GM12892 (cell line): ENCODE measurements around the gene TRIM73.
"Not testable (repeated sequence)": the region's sequence is repeated elsewhere in the genome, so short reads cannot be mapped to it uniquely, and the experiment has no call there.

Experiments
- POLR2A ChIP-seq: IDR thresholded peaks from 2 replicates; pipeline ENCODE4 v1.6.1; 2011; ENCODE audit warnings: low read depth, low read length, control low read depth
- POLR2AphosphoS5 ChIP-seq: IDR thresholded peaks from 2 replicates; pipeline ENCODE4 v1.6.1; 2011; ENCODE audit warnings: low read depth, low read length, control low read depth
- TAF1 ChIP-seq: IDR thresholded peaks from 2 replicates; pipeline ENCODE4 v1.6.1; 2011; ENCODE audit warnings: low read depth, mild to moderate bottlenecking, control low read depth, low read length, borderline replicate concordance

DNA sequence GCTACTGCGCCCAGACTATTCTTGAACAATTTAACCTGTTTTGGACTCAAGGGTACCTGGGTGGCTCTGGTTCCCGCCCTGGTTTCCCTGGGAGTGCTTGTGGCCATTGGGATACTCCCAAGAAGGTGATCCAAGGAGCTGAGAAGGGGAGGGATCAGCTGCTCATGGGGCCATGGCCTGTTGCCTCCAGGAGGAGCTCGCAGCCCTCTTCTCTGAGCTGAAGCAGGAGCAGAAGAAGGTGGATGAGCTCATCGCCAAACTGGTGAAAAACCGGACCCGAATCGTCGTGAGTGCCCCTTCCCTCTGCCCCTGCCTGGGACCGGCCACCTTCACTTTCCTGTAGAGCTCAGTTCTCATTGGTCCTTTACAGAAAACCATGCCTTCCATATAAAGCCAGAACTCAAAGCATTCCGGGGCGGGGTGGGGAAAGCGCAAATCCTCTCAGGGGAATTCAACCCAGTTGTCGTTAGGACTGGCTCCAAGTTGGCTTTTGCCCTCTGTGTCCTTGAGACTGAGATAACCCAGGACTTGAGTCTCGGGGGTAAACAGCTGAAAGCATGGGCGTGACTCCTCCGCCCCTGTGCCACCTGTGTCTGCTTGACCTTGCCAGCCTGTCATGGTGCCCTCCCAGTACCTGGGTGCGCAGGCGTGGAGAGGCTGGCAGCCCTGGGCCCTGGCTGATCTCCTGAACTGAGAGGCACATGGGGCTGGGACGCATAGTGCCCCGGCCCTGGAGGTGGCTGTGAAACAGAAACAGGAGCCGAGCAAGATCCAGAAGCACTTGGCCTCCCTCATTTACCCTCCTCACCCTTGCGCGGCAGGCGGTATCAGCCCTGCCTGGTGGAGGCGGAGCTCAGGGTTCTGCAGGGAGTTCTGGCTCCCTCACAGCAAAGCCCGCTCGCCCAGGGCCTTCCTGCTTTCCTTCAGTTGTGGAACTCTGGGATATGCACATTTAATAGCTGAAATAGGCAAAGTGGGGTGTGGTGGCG, 8.3 kb downstream of the TRIM73 start:
- not testable (repeated sequence) for TF ChIP-seq POLR2AphosphoS5, POLR2A, TAF1
